Measurements from ENCODE around the gene CKB. TPM values are rescaled to one million over a fixed set of nuclear protein-coding genes. Genes with fewer than 3 reads are reported as not detected.
"Not testable (repeated sequence)": the region's sequence is repeated elsewhere in the genome, so short reads cannot be mapped to it uniquely, and the experiment has no call there.

Gene CKB
- polyA plus RNA-seq, 1 donor (not counting 4 experiments of a cell fraction or from before 2014, with no cell fraction given): 10.0 TPM

GRCh38 chr14:103514596-103515421 lies 7.8 kb downstream of the CKB start:
- H3K9me3 ChIP-seq (ENCODE audit: control insufficient read depth, low read depth, low read length): no peaks in the 10 kb centered on the region

GRCh38 chr14:103512701-103513611 lies 9.7 kb downstream of the CKB start:
- Histone ChIP-seq H4K20me1 (ENCODE audit: control insufficient read depth, extremely low read depth, insufficient read depth, low read length) (peaks cover 5% of the 10 kb centered on the region), H3K9me1 (ENCODE audit: control insufficient read depth, extremely low read depth, insufficient read depth, low read length) (peaks cover 4% of the 10 kb centered on the region), H3K79me2 (ENCODE audit: control insufficient read depth, insufficient read depth, low read length) (no peaks in the 10 kb centered on the region), H3K4me2 (ENCODE audit: control insufficient read depth, extremely low read depth, insufficient read depth, low read depth, low read length) (peak overlapping the region; percentile 75), H3K27ac (ENCODE audit: control insufficient read depth, insufficient read depth, low read length) (peak overlapping the region; percentile 86), H3K9ac (ENCODE audit: control insufficient read depth, extremely low read depth, insufficient read depth, low read length) (peak overlapping the region; percentile 69), H3K4me1 (ENCODE audit: control insufficient read depth, extremely low read depth, insufficient read depth, low read length) (peaks cover 17% of the 10 kb centered on the region), H3K27me3 (ENCODE audit: control insufficient read depth, extremely low read depth, insufficient read depth, low read length) (no peaks in the 10 kb centered on the region), H2AFZ (ENCODE audit: control insufficient read depth, low read length) (no peak overlapping the region), H3K4me3 (ENCODE audit: control insufficient read depth in 2 of 3, extremely low read depth in 1 of 3, insufficient read depth in 2 of 3, low read depth in 1 of 3, low read length in 3 of 3) (peak overlapping the region in 2 of 3 experiments; percentile 22 to 34), H3K36me3 (ENCODE audit: control insufficient read depth in 2 of 2, extremely low read depth in 1 of 2, insufficient read depth in 2 of 2, low read length in 2 of 2) (peaks cover 20 to 30% of the 10 kb centered on the region in 2 experiments), H3K9me3 (ENCODE audit: control insufficient read depth, low read depth, low read length) (no peaks in the 10 kb centered on the region)
- FAIRE-seq (peak; percentile 98), DNase-seq (ENCODE audit: low read depth, low spot score) (peak; percentile 77)
- dilution Hi-C loops (cut with MboI; ENCODE audit: extremely low pct_ligation_motif_present, low sequenced_read_pairs): no loop called here
- TF ChIP-seq, protein P1, sequence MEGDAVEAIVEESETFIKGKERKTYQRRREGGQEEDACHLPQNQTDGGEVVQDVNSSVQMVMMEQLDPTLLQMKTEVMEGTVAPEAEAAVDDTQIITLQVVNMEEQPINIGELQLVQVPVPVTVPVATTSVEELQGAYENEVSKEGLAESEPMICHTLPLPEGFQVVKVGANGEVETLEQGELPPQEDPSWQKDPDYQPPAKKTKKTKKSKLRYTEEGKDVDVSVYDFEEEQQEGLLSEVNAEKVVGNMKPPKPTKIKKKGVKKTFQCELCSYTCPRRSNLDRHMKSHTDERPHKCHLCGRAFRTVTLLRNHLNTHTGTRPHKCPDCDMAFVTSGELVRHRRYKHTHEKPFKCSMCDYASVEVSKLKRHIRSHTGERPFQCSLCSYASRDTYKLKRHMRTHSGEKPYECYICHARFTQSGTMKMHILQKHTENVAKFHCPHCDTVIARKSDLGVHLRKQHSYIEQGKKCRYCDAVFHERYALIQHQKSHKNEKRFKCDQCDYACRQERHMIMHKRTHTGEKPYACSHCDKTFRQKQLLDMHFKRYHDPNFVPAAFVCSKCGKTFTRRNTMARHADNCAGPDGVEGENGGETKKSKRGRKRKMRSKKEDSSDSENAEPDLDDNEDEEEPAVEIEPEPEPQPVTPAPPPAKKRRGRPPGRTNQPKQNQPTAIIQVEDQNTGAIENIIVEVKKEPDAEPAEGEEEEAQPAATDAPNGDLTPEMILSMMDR (optimal IDR thresholded peaks at IDR 0.05 in 1 of 3, IDR thresholded peaks at IDR 0.05 in 1 of 3, conservative IDR thresholded peaks at IDR 0.05 in 1 of 3; ENCODE audit: extremely low read depth in 1 of 3, insufficient read depth in 2 of 3, low read length in 3 of 3): no peak
- no peak for TF ChIP-seq EZH2 (IDR thresholded peaks at IDR 0.05; ENCODE audit: low read length)

More at GRCh38 chr14:103514596-103515421, 7.8 kb downstream of the CKB start:
- H4K20me1 ChIP-seq (ENCODE audit: control insufficient read depth, extremely low read depth, insufficient read depth, low read length): peaks cover 7% of the 10 kb centered on the region
- H3K4me3 ChIP-seq (ENCODE audit: control insufficient read depth in 2 of 3, extremely low read depth in 1 of 3, insufficient read depth in 2 of 3, low read depth in 1 of 3, low read length in 3 of 3): no peak overlapping the region
- H3K4me2 ChIP-seq (ENCODE audit: control insufficient read depth, extremely low read depth, insufficient read depth, low read depth, low read length): no peak overlapping the region
- peaks cover 11 to 22% of the 10 kb centered on the region in 2 experiments for H3K36me3 ChIP-seq (ENCODE audit: control insufficient read depth in 2 of 2, extremely low read depth in 1 of 2, insufficient read depth in 2 of 2, low read length in 2 of 2)
- no peak overlapping the region for H2AFZ ChIP-seq (ENCODE audit: control insufficient read depth, low read length)
- H3K27me3 ChIP-seq (ENCODE audit: control insufficient read depth, extremely low read depth, insufficient read depth, low read length): peaks cover 3% of the 10 kb centered on the region
- no peak overlapping the region for H3K27ac ChIP-seq (ENCODE audit: control insufficient read depth, insufficient read depth, low read length)
- H3K4me1 ChIP-seq (ENCODE audit: control insufficient read depth, extremely low read depth, insufficient read depth, low read length): peaks cover 33% of the 10 kb centered on the region
- H3K9ac ChIP-seq (ENCODE audit: control insufficient read depth, extremely low read depth, insufficient read depth, low read length): no peak overlapping the region
- H3K79me2 ChIP-seq (ENCODE audit: control insufficient read depth, insufficient read depth, low read length): no peaks in the 10 kb centered on the region
- FAIRE-seq (no peak), DNase-seq (ENCODE audit: low read depth, low spot score) (no peak)
- dilution Hi-C loops (cut with MboI; ENCODE audit: extremely low pct_ligation_motif_present, low sequenced_read_pairs): no loop called here
- TF ChIP-seq, protein P1 (optimal IDR thresholded peaks at IDR 0.05 in 1 of 3, IDR thresholded peaks at IDR 0.05 in 1 of 3, conservative IDR thresholded peaks at IDR 0.05 in 1 of 3; ENCODE audit: extremely low read depth in 1 of 3, insufficient read depth in 2 of 3, low read length in 3 of 3): no peak
- TF ChIP-seq EZH2 (IDR thresholded peaks at IDR 0.05; ENCODE audit: low read length): no peak
- peaks cover 4% of the 10 kb centered on the region for H3K9me1 ChIP-seq (ENCODE audit: control insufficient read depth, extremely low read depth, insufficient read depth, low read length)

DNA sequence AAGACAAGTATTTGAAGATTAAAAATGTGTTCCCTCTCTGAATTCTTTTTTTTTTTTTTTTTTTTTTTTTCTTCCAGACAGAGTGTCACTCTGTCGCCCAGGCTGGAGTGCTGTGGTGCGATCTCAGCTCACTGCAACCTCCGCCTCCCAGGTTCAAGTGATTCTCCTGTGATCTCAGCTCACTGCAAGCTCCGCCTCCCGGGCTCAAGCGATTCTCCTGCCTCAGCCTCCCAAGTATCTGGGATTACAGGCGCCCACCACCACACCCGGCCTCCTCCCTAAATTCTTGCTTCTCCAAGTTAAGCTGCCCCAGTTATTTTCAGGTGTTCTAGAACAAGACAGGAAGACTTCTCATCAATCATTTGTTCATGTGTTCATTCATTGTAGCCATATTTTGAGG lies 10.4 kb downstream of the CKB start:
- H3K9me1 ChIP-seq (ENCODE audit: control insufficient read depth, extremely low read depth, insufficient read depth, low read length); H4K20me1 ChIP-seq (ENCODE audit: control insufficient read depth, extremely low read depth, insufficient read depth, low read length); H3K9me3 ChIP-seq (ENCODE audit: control insufficient read depth, low read depth, low read length); FAIRE-seq; H2AFZ ChIP-seq (ENCODE audit: control insufficient read depth, low read length); dilution Hi-C loops (cut with MboI; ENCODE audit: extremely low pct_ligation_motif_present, low sequenced_read_pairs); H3K27me3 ChIP-seq (ENCODE audit: control insufficient read depth, extremely low read depth, insufficient read depth, low read length); H3K79me2 ChIP-seq (ENCODE audit: control insufficient read depth, insufficient read depth, low read length); DNase-seq (ENCODE audit: low read depth, low spot score): not testable (repeated sequence)
- Histone ChIP-seq H3K4me2 (ENCODE audit: control insufficient read depth, extremely low read depth, insufficient read depth, low read depth, low read length) (peak overlapping the region; percentile 75), H3K4me3 (ENCODE audit: control insufficient read depth in 2 of 3, extremely low read depth in 1 of 3, insufficient read depth in 2 of 3, low read depth in 1 of 3, low read length in 3 of 3) (peak overlapping the region in 2 of 3 experiments; percentile 22 to 34), H3K9ac (ENCODE audit: control insufficient read depth, extremely low read depth, insufficient read depth, low read length) (peak overlapping the region; percentile 69), H3K4me1 (ENCODE audit: control insufficient read depth, extremely low read depth, insufficient read depth, low read length) (peaks cover 15% of the 10 kb centered on the region), H3K27ac (ENCODE audit: control insufficient read depth, insufficient read depth, low read length) (peak overlapping the region; percentile 86), H3K36me3 (ENCODE audit: control insufficient read depth in 2 of 2, extremely low read depth in 1 of 2, insufficient read depth in 2 of 2, low read length in 2 of 2) (peaks cover 20 to 31% of the 10 kb centered on the region in 2 experiments)
